NOMO-1 treated with DMSO at 0.1 percent for 48 hours (cell line): ENCODE measurements around the gene POMT1.
"Not testable (repeated sequence)": the region's sequence is repeated elsewhere in the genome, so short reads cannot be mapped to it uniquely, and the experiment has no call there.

Source experiments
- DNase-seq: peaks from one replicate; lab custom pipeline; 2025; ENCODE audit not compliant: unreplicated experiment; lab: John Stamatoyannopoulos, UW

POMT1 gene

GRCh38 chr9:131492070-131492469 lies 10.6 kb upstream of the POMT1 start:
- no peak for DNase-seq

- no peak for DNase-seq
Observed at GRCh38 chr9:131494296-131494870, 8.3 kb upstream of the POMT1 start.

DNA sequence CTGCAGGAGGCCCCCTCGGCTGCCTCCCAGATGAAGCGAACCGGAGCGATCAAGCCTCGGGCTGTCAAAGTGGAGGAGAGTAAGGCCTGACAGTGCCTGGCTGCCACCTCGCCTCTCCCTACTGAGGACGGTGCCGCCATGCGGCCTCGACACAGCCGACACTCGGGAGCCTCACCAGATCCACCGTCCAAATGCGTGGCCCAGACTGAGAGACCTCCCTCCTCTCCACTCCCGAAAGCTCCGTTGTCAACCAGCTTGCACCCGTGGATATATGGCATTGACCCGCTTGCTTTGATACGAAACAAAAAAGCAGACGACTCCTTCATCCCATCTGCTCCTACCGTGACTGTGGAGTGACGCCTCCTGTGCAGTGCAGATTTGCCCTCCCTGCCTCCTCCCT lies 6.9 kb upstream of the POMT1 start:
- no peak for DNase-seq

DNA sequence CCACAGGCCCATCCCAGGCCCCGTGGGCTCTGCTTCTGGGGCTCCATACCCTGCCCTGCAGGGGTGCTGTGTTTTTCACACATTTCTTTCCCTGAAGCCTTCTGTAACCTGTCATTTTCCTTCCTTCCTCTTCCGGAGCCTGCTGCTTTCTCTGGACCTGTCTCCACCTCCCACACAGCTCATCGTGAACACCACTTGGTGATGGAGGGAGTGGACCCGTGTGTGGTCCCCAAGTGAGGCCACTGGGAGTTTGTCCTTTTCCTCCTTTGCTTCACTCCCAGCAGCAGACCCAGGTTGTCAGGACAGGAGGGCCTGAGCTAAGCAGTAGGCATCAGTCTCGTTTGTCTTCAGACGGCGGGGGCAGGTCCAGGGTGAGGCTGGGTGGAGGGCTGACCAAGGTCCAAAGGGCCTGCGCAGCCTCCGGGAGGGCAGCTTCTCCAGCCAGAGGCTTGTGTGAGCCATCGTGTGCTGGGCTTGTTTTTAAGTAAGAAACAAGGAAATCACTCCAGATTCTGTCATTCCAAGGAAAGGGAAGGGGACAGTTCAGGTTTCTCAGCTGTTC lies 5.8 kb upstream of the POMT1 start:
- DNase-seq, result no peak

DNA sequence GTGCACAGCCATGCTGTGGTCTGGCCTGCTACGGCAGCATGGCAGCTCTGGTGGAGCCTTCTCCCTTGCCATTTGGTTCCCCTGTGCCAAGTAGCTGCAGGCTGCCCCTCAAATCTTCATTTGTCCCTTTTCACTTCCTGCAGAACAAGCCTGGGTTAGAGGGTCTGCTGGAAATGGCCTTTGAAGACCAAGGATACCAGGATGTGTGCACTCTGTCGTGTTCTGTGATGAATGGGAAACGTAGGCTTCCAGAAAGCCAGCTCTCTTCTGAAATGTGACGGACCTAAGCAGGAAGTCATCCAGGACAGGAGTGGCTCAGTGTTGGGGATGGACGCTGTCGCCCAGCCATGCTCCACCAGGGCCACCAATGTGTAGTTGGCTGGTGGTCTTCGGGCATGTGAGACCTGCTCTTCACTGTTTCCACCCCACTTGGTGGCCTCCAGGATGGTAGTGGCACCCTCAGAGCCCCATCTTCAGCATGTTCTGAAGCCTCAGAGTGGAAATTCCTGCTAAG lies 3.4 kb upstream of the POMT1 start:
- DNase-seq, result no peak

DNA sequence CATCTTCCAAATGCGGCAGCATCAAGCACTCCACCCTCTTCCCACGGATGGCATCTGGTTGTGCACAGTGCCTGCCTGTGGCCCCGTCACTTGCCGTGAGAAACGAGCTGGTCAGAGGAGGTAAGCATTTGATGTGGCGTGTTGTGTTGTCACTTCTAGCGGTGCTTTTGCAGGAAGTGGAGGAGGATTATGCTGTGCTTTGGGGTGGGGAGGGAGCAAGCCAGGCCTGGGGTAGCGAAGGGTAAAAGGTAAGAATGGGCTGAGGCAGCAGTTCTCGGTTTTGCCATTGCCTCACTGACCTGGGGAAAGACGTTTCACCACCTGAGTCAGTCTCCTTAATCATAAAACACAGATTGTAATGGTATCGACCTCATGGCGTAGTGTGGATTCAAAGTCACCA lies 2.3 kb upstream of the POMT1 start:
- DNase-seq, result no peak

DNA sequence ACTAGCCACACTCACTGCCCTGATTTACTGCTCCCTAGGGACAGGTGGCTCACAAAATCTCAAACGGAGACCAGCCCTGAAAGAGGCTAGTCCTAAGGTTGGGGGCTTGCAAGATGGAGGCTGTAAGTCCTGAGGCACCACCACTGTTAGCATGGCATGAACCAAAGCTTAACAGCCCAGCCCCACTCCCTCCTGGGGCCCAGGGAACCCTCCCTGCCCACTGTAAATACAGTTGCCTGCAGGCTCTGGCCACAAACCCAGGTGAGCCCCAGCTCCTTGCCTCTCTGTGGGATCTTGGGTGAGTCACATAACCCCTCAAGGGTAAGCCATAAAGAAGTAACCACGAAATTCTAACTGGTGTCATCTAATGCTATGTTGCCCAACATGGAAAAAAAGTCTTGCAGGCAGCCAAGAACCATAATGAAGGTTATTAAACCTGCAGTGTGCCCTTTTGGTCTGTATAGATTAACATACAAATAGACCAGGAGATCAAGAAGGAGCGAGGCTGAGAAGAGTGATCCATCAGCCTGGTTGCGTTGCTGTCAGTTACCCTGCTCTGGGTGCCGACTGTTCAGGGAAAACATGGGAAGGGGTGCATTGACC lies 1.7 kb upstream of the POMT1 start:
- peak; percentile 81 for DNase-seq

DNA sequence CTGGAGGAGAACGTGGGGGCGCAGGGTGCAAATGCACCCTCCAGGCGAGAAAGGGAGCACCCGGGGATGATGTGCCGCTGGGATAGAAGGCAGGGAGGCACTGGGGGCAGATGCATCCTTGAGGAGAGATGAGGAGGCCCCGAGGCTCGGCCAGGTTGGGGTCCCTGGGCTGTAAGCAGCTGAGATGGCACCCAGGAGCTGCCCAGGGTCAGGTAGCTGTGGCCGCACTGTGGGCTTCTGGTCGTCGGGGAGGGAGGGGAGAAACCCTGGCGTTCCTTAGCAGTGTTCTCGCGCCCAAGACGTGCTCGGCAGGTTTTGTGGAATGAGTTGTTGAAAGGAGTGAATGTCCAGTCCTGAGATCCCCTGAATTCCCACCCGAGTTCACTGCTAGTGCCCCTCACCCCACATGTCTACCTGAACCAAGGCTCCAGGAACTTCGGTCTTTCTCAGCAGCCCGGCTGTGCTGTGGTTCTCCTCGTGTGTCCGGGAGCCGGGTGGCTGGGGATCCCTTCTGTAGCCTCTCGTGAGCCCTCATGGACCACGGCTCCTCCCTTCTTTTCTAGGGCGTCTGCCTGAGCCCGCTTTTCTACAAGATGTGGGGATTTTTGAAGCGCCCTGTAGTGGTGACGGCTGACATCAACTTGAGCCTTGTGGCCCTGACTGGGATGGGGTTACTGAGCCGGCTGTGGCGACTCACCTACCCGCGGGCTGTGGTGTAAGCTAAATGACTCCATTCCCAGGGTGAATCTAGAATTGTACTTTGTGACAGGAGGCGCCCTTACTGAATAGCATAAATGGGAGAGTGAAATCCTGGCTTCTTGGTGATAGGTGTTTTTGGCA lies 1.1 kb downstream of the POMT1 start:
- DNase-seq, result peak; percentile 2

- DNase-seq, result no peak
Observed at GRCh38 chr9:131505012-131505411, 2.3 kb downstream of the POMT1 start.

GRCh38 chr9:131511416-131511815 lies 8.7 kb downstream of the POMT1 start:
- no peak for DNase-seq

DNA sequence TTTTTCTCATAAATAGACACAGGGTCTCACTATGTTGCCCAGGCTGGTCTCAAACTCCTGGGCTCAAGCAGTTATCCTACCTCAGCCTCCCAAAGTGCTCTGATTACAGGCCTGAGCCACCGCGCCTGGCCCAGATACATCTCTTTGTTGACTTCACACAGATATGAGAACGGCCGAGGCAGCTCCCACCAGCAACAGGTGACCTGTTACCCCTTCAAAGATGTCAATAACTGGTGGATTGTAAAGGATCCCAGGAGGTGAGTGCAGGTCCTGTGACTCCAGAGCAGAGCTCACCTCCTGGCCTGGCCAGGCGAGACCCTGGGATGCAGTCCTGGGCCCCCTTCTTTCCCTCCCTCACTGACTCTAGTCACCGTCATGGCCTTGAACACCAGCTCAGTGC lies 9.2 kb downstream of the POMT1 start:
- no peak for DNase-seq

GRCh38 chr9:131513177-131513576 lies 10.5 kb downstream of the POMT1 start:
- no peak for DNase-seq

- not testable (repeated sequence) for DNase-seq
Observed at GRCh38 chr9:131515559-131516031, 12.9 kb downstream of the POMT1 start.

GRCh38 chr9:131516100-131516499 lies 13.4 kb downstream of the POMT1 start:
- peak; percentile 3 for DNase-seq

DNA sequence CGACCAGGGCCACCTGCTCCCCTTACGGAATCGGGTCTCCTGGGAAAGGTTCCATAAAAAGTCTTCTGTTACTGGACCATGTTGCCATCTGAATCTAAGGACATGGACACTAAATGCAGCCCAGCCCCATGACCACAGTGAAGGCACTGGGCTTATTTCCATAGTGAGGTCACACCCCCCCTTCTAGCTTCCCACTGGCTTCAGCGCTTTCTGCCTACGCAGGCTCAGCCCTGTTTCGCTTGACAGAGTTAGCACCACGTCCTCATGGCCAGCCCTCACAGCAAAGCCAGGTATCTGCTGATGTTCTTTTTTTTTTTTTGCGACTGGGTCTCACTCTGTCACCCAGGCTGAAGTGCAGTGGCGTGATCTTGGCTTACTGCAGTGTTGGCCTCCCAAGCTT lies 14.2 kb downstream of the POMT1 start:
- no peak for DNase-seq

- no peak for DNase-seq
Observed at GRCh38 chr9:131517761-131518190, 15.1 kb downstream of the POMT1 start.

DNA sequence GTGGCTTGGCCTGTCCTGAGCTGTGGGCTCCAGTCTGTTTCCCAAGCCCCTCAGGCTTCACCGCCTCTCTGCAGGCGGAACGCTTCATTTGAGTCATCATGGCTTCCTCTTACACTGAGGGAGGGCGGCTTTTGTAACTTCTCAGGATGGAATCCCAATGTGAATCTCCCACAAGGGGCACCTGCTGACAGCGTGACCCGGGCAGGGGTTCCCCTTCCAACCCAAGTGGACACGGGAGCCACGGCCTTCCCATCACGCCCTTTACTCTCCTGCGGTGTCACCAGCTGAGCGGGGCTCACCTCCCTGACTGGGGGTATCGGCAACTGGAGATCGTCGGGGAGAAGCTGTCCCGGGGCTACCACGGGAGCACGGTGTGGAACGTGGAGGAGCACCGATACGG lies 15.8 kb downstream of the POMT1 start:
- no peak for DNase-seq

GRCh38 chr9:131520503-131520902 lies 17.8 kb downstream of the POMT1 start:
- DNase-seq, result no peak

DNA sequence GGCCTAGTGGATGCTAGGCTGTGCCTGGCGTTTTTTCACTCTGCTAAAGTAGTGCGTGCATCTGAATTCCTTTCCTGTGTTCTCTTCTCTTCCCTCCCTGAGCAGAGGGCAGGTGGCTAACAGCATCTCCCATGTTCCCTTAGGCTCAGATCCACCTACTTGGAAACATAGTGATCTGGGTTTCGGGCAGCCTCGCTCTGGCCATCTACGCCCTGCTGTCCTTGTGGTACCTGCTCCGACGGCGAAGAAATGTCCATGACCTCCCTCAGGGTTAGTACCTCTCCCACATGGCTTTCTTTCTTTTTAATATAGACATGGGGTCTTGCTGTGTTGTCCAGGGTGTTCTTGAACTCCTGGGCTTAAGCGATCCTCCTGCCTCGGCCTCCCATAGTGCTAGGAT lies 18.5 kb downstream of the POMT1 start:
- no peak for DNase-seq

DNA sequence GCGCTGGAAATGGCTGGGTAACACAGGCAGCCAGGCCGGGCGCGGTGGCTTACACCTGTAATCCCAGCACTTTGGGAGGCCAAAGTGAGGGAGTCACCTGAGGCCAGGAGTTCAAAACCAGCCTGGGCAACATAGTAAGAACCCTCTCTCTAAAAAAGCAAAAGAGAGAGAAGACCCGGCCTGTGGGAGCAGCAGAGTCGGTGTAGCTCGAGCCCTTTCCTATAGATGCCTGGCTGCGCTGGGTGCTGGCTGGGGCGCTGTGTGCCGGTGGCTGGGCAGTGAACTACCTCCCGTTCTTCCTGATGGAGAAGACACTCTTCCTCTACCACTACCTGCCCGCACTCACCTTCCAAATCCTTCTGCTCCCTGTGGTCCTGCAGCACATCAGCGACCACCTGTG lies 19.1 kb downstream of the POMT1 start:
- DNase-seq, result no peak

DNA sequence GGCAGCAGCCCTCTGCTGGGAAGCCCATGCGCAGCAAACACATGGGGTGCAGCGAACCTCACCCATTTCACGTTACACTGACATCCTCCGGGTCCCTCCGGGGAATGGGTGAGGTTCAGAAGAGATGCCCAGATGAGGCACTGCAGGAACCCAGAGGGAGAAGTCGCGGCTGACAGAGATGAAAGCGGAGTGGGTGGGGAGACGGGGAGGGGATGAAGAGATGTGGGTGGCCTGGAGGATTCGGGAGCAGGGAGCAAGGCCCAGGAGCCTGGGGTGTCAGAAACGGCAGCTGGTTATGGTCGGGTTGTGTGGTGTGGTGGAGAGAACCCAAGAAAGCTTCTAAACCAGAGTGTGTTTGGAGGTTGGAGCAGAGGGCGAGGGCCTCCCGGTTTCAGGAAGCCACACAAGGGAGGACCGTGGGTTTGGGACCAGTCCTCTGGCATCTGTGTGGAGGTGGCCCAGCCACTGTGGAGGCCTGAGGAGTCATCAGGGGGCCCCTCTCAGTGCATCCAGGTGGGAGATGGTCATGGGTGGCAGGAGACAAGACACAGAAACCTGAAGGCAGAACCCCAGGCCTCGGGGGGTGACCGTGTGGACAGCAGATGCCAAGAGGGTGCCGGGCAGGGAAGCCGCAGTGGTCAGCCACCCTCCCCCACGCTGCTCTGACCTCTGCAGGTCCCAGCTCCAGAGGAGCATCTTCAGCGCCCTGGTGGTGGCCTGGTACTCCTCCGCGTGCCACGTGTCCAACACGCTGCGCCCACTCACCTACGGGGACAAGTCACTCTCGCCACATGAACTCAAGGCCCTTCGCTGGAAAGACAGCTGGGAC lies 19.8 kb downstream of the POMT1 start:
- DNase-seq, result no peak
